Activated T-cell treated with anti-CD3 and anti-CD28 coated beads, Interleukin-2, amount 50 U/mL, for 72 hours (primary cell): Measurements from ENCODE around the gene APBB2. TPM values are rescaled to one million over a fixed set of nuclear protein-coding genes. Genes with fewer than 3 reads are reported as not detected.
"Not testable (repeated sequence)": the region's sequence is repeated elsewhere in the genome, so short reads cannot be mapped to it uniquely, and the experiment has no call there.

Source experiments
- ATAC-seq, 2 donors: fragments of 150-1000 bp; cut with Tn5 transposase; replicated peaks in 1 of 2; 2 replicates each; pipeline ENCODE4 v1.10.0; 2021; ENCODE audit warnings: moderate library complexity in 2 of 2, mild to moderate bottlenecking in 1 of 2
- DNase-seq, 2 donors: peaks; one replicate each; pipeline ENCODE4 v3.0.0; 2021 to 2022; ENCODE audit warnings: mixed read lengths in 1 of 2
- H3K27ac Mint-ChIP-seq: one replicate; pipeline ENCODE4 v1.8.0; 2022; ENCODE audit warnings: mild to moderate bottlenecking, moderate library complexity, mixed read lengths
- H3K27me3 Mint-ChIP-seq: one replicate; pipeline ENCODE4 v1.8.0; 2022; ENCODE audit warnings: low read depth, mixed read lengths
- H3K36me3 Mint-ChIP-seq, 2 donors: one replicate each; pipeline ENCODE4 v1.8.0; 2022; ENCODE audit warnings: mixed read lengths in 2 of 2, mild to moderate bottlenecking in 1 of 2; ENCODE audit not compliant: insufficient read depth in 2 of 2
- H3K4me1 Mint-ChIP-seq: one replicate; pipeline ENCODE4 v1.8.0; 2022; ENCODE audit warnings: low read depth, mixed read lengths
- H3K4me3 Mint-ChIP-seq, 2 donors: one replicate each; pipeline ENCODE4 v1.8.0; 2022; ENCODE audit warnings: mild to moderate bottlenecking in 2 of 2, mixed read lengths in 2 of 2, moderate library complexity in 2 of 2
- H3K9me3 Mint-ChIP-seq, 2 donors: one replicate each; pipeline ENCODE4 v1.8.0; 2022; ENCODE audit warnings: mixed read lengths in 2 of 2
- total RNA-seq, 2 donors: library from RNA; stranded (reverse); gene quantifications; one replicate each; pipeline ENCODE4 v1.2.3, GENCODE V29; 2022

Gene APBB2
- total RNA-seq, 2 donors from 2014 or later: 6.8 to 8.6 TPM

DNA sequence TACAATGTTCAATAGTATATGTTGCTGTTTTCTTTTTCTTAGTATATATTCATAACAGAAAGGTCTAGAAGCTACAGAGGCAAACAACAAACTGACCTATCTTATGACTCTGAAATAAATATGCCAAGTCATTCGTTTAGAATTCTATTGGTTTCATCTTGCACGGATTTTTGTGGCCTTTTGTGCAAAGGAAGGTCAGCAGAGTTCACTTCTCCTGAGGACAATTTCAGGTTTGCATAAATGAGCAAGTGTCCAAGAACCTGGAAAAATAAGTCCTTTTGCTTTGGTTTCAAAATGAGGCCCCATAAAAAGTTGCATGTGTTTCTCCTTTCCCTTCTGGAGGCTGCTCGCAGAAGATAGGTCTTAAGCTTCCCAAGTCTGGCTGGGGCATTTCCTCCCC, 156.9 kb downstream of the APBB2 start:
- Mint-ChIP-seq H3K36me3 (no peaks in the 10 kb centered on the region), H3K4me3 (no peak overlapping the region), H3K4me1 (no peaks in the 10 kb centered on the region), H3K27me3 (peaks cover 11% of the 10 kb centered on the region), H3K27ac (no peak overlapping the region), H3K9me3 (no peaks in the 10 kb centered on the region)
- no peak for ATAC-seq
- DNase-seq: no peak

GRCh38 chr4:41052287-41052686, 162.1 kb downstream of the APBB2 start:
- Mint-ChIP-seq H3K4me3 (no peak overlapping the region), H3K27ac (no peak overlapping the region), H3K27me3 (peaks cover 11% of the 10 kb centered on the region), H3K4me1 (no peaks in the 10 kb centered on the region), H3K36me3 (no peaks in the 10 kb centered on the region), H3K9me3 (no peaks in the 10 kb centered on the region)
- no peak for ATAC-seq
- no peak for DNase-seq

DNA sequence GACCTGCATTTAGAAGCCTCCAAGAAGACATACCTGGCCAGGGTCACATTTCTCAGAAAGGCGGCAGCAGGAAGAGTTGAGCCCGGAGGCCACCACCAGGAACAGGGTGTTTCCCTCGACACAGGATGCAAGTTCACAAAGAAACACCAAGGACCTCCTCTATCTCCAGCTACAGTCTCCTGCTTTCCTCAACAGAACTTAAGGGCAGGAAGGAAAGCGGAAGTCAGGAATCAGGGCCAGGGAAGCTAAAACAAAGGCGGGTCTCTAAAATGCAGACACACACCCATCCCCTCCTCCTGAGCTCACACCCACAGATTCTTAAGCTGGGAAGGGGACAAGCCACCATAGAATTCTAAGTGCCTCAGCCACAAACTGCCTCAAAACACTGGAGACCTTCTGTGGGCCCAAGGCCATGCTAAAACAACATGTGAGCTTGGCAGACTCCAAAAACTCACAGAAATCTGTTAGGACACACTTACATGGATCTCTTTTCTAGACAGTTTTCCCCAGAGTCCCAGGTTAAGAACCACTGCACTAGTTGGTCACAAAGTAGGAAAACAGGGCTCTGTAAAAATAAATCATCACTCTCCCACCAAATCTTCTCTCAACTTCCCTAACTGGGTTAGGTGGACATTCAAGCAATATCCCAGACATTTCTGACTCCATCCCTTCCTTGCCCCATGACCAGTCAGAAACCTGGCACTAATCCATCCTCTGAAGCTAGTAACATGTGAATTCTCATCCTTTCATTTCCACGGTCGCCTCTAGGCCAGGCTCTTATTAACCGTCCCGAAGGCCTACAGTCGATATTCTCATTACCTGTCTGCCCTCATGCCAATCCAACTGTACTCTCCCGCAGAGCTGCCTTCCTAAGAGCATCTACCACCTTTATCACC, 163.2 kb downstream of the APBB2 start:
- Mint-ChIP-seq H3K27me3 (peaks cover 11% of the 10 kb centered on the region), H3K9me3 (no peaks in the 10 kb centered on the region), H3K4me1 (no peaks in the 10 kb centered on the region), H3K4me3 (no peak overlapping the region), H3K27ac (no peak overlapping the region), H3K36me3 (no peaks in the 10 kb centered on the region)
- DNase-seq: no peak
- no peak for ATAC-seq

DNA sequence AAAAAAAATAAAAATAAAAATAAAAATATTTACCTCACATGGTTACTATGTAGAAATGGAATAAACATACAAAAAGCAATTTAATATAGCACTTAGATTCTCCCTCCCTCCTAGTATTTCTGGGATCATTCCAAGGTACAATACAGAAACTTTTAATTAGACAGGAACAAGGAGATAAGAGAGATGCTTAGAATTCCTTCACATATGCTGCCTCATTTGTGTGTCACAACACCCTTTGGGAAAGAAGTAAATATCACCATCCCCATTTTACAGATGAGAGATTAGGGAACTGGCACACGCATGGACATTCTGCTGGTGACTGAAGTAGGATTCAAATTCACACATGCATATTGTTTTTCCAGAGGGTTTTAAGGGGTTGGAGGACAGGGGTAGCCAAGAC, 164.2 kb downstream of the APBB2 start:
- Mint-ChIP-seq H3K9me3 (peaks cover 0 to 1% of the 10 kb centered on the region in 2 donors), H3K36me3 (no peaks in the 10 kb centered on the region), H3K4me3 (no peak overlapping the region), H3K27me3 (peaks cover 4% of the 10 kb centered on the region), H3K4me1 (no peaks in the 10 kb centered on the region), H3K27ac (no peak overlapping the region)
- DNase-seq (no peak), ATAC-seq (no peak)

GRCh38 chr4:41049176-41049575, 165.2 kb downstream of the APBB2 start:
- ATAC-seq, H3K4me1 Mint-ChIP-seq, H3K4me3 Mint-ChIP-seq, DNase-seq, H3K36me3 Mint-ChIP-seq, H3K27me3 Mint-ChIP-seq, H3K9me3 Mint-ChIP-seq, H3K27ac Mint-ChIP-seq: not testable (repeated sequence)

DNA sequence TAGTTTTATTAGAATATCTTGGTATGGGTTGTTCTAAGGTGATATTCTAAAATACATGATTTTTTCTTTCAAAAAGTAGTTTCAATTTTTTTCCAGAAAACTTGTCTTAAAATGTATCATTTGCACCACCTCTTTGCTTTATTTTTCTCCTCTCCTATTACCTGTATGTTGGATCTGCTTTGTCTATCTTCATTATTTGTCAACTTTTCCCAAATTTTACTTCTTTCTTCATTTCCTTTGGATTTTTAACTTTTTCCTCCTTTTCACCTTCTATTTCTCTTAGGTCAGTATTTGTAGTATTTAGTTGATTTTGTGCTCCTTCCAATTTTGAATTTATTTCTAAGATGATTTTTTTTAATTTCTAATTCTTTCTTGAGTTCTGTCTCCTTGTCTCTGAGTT, 169.6 kb downstream of the APBB2 start:
- H3K27me3 Mint-ChIP-seq: no peaks in the 10 kb centered on the region
- no peak overlapping the region for H3K4me3 Mint-ChIP-seq
- DNase-seq (no peak), ATAC-seq (no peak)
- no peak overlapping the region for H3K27ac Mint-ChIP-seq
- peaks cover 3 to 5% of the 10 kb centered on the region in 2 donors for H3K9me3 Mint-ChIP-seq
- H3K36me3 Mint-ChIP-seq: peaks cover 0 to 3% of the 10 kb centered on the region in 2 donors
- H3K4me1 Mint-ChIP-seq: no peaks in the 10 kb centered on the region

DNA sequence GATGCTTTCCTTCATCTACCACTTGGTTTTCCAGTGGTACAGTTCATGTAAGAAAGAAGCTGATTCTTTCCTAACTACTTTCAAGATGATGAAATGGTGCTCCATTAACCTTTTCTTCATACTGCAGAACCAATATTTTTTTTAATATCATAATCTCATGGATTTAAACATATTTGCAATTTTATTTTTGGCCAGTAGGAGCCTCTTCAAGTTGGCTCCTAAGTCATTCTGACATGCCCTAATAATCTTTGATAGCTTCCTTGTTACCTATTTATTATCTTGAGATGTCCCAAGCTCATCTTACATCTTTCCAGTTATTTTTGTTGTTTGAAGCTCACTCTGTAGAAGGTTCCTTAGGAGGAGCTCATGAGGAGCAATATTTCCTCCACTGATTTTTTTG, 170.2 kb downstream of the APBB2 start:
- H3K27ac Mint-ChIP-seq: no peak overlapping the region
- H3K36me3 Mint-ChIP-seq: peaks cover 0 to 3% of the 10 kb centered on the region in 2 donors
- H3K27me3 Mint-ChIP-seq: no peaks in the 10 kb centered on the region
- H3K4me3 Mint-ChIP-seq: no peak overlapping the region
- no peak for DNase-seq
- H3K4me1 Mint-ChIP-seq: no peaks in the 10 kb centered on the region
- peaks cover 3 to 5% of the 10 kb centered on the region in 2 donors for H3K9me3 Mint-ChIP-seq
- ATAC-seq: no peak

GRCh38 chr4:41043465-41043864, 170.9 kb downstream of the APBB2 start:
- DNase-seq: no peak
- H3K4me1 Mint-ChIP-seq: no peaks in the 10 kb centered on the region
- H3K4me3 Mint-ChIP-seq: no peak overlapping the region
- no peak for ATAC-seq
- H3K36me3 Mint-ChIP-seq: peaks cover 0 to 3% of the 10 kb centered on the region in 2 donors
- peaks cover 3 to 5% of the 10 kb centered on the region in 2 donors for H3K9me3 Mint-ChIP-seq
- no peak overlapping the region for H3K27ac Mint-ChIP-seq
- H3K27me3 Mint-ChIP-seq: no peaks in the 10 kb centered on the region

DNA sequence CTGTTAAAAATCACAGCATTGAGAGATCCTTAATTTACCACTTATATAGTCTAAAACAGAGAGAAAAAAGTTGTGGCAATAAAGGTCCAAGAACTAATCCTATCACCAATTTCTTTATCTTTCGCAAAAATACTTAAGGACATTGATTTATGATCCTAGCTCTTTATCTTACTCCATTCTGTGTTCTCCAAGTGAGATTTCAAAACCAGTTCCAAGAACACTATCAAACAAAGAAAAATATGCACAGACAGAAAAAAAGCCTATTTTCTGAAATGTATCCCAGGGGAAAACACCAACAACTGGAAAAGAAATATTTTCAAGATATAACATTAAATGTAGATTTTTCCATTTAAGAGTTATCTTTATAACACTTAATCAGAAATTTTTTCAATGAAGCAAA, 172.8 kb downstream of the APBB2 start:
- peaks cover 3 to 5% of the 10 kb centered on the region in 2 donors for H3K9me3 Mint-ChIP-seq
- no peak for ATAC-seq
- no peak overlapping the region for H3K4me3 Mint-ChIP-seq
- no peaks in the 10 kb centered on the region for H3K27me3 Mint-ChIP-seq
- H3K4me1 Mint-ChIP-seq: no peaks in the 10 kb centered on the region
- no peak for DNase-seq
- H3K27ac Mint-ChIP-seq: no peak overlapping the region
- H3K36me3 Mint-ChIP-seq: peaks cover 0 to 3% of the 10 kb centered on the region in 2 donors

- Mint-ChIP-seq H3K36me3 (no peaks in the 10 kb centered on the region), H3K4me3 (no peak overlapping the region), H3K27me3 (no peaks in the 10 kb centered on the region), H3K27ac (no peak overlapping the region), H3K4me1 (no peaks in the 10 kb centered on the region), H3K9me3 (peaks cover 0 to 1% of the 10 kb centered on the region in 2 donors)
- DNase-seq (no peak), ATAC-seq (no peak)
These were observed 175.0 kb downstream of the APBB2 start for GRCh38 chr4:41039317-41039716.

- Mint-ChIP-seq H3K4me3 (no peak overlapping the region), H3K27me3 (no peaks in the 10 kb centered on the region), H3K36me3 (no peaks in the 10 kb centered on the region), H3K9me3 (no peaks in the 10 kb centered on the region), H3K4me1 (no peaks in the 10 kb centered on the region), H3K27ac (no peak overlapping the region)
- DNase-seq (no peak), ATAC-seq (no peak)
These were observed 176.0 kb downstream of the APBB2 start for GRCh38 chr4:41038304-41038703.

DNA sequence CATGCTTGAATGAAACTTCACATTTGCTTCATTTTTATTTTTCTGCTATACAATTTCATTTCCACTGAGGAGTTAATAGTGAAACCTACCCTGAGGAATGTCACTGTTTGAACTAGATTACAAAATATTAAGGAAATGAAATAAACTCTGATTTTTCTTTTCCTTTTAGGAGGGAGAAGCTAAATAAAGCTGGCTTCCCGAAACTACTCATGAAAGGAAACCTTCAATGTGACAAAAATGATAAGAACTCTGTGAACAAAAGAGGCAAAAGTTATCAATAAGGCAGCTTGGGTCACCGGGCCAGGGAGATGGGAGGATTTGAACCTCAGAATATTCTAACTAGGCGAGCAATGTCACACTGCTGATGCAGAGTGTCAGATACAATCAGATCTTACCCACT, 185.2 kb downstream of the APBB2 start:
- ATAC-seq: no peak
- Mint-ChIP-seq H3K27ac (no peak overlapping the region), H3K27me3 (no peaks in the 10 kb centered on the region), H3K4me3 (no peak overlapping the region), H3K36me3 (peaks cover 8 to 10% of the 10 kb centered on the region in 2 donors), H3K4me1 (no peaks in the 10 kb centered on the region), H3K9me3 (peaks cover 4 to 14% of the 10 kb centered on the region in 2 donors)
- DNase-seq: no peak

DNA sequence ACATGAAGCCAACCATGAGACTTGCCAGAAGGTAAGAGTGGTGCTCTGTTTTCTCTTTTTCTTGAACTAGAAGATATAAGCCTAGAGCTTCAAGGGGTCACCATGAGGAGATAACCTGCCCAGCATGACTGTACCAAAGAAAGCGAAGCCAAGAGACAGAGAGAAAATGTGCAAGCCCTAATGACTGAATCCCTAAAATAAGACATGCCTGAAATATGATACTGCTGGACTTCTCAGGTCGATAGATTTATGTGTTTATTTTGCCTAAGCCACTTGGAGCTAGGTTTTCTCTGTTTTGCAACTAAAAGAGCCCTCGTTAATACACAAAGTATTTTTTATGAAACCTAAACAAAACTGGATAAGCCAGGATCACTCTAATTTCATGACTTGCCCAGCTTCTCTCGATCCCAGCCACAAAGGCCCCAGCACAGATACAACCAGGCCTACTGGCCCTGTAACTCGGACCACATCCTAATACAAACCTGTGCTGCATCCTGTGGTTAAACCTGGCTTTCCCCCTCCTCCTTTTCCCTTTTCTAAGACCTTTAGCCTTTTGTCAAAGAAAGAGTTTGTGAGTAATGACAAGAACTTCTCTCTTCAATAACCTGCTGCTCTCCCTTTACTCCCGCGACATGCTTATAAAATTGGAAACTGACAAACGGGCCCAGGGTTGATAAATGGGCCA, 185.8 kb downstream of the APBB2 start:
- peaks cover 4 to 16% of the 10 kb centered on the region in 2 donors for H3K9me3 Mint-ChIP-seq
- H3K36me3 Mint-ChIP-seq: peaks cover 8 to 12% of the 10 kb centered on the region in 2 donors
- DNase-seq (no peak), ATAC-seq (no peak)
- H3K4me3 Mint-ChIP-seq: no peak overlapping the region
- H3K4me1 Mint-ChIP-seq: no peaks in the 10 kb centered on the region
- no peak overlapping the region for H3K27ac Mint-ChIP-seq
- H3K27me3 Mint-ChIP-seq: no peaks in the 10 kb centered on the region
